ENCODE data around the gene APOA5. TPM values are rescaled to one million over a fixed set of nuclear protein-coding genes. Genes with fewer than 3 reads are reported as not detected.

Gene APOA5
- total RNA-seq, 1 experiment from 2014 or later: 0.11 TPM

GRCh38 chr11:116750070-116750718, 41.5 kb downstream of the APOA5 start:
- WGBS (ENCODE audit: extremely low coverage, insufficient read length, low lambda C conversion rate): no CpG with 5 or more reads among the region's 2 CpGs

More at GRCh38 chr11:116750070-116750718, 41.5 kb downstream of the APOA5 start:
- DNase-seq: no peak
- H3K14ac ChIP-seq (ENCODE audit: insufficient read depth, low read length): no peak overlapping the region
- H2BK15ac ChIP-seq (ENCODE audit: low read depth, low read length): no peak overlapping the region
- no peaks in the 10 kb centered on the region for H3K4me1 Mint-ChIP-seq
- no peaks in the 10 kb centered on the region for H3K4me1 ChIP-seq (ENCODE audit: insufficient read depth, low read length)
- H3K23me2 ChIP-seq (ENCODE audit: insufficient read length, low read depth, low read length, poor library complexity, severe bottlenecking): no peaks in the 10 kb centered on the region
- H3K4me3 Mint-ChIP-seq: no peak overlapping the region
- H2BK20ac ChIP-seq (ENCODE audit: low read depth, low read length, poor library complexity, severe bottlenecking): no peak overlapping the region
- no peak overlapping the region for H4K5ac ChIP-seq (ENCODE audit: insufficient read length, low read depth, low read length)
- no peak overlapping the region for H3T11ph ChIP-seq (ENCODE audit: low read length)
- H2BK120ac ChIP-seq (ENCODE audit: low read depth, low read length, poor library complexity, severe bottlenecking): no peak overlapping the region
- no peaks in the 10 kb centered on the region for H3K79me2 ChIP-seq (ENCODE audit: insufficient read depth, low read length)
- H3K56ac ChIP-seq (ENCODE audit: insufficient read length, low read depth, low read length): no peak overlapping the region
- peaks cover 3% of the 10 kb centered on the region for H3K79me1 ChIP-seq (ENCODE audit: insufficient read depth, low read depth, low read length, poor library complexity, severe bottlenecking)
- no peak overlapping the region for H3K27ac ChIP-seq (ENCODE audit: insufficient read length, low read depth, low read length)
- no peaks in the 10 kb centered on the region for H3K9me3 ChIP-seq (ENCODE audit: control insufficient read depth, low read depth, low read length)
- H2AFZ ChIP-seq (ENCODE audit: low read length): no peak overlapping the region
- H3K4me2 ChIP-seq (ENCODE audit: insufficient read depth, insufficient read length, low read length): no peak overlapping the region
- H3K27ac Mint-ChIP-seq: no peak overlapping the region
- H3K9me3 Mint-ChIP-seq: no peaks in the 10 kb centered on the region
- H4K8ac ChIP-seq (replicated peaks; ENCODE audit: insufficient read length, low read depth, low read length): no peak overlapping the region
- H3K9ac ChIP-seq (ENCODE audit: extremely low read depth, insufficient read length, low read length): no peak overlapping the region
- H2AK5ac ChIP-seq (ENCODE audit: insufficient read length, low read length): no peak overlapping the region
- no peak overlapping the region for H2BK5ac ChIP-seq (ENCODE audit: insufficient read length, low read length)
- H3K27me3 ChIP-seq (ENCODE audit: insufficient read depth, low read length): no peaks in the 10 kb centered on the region
- no peak overlapping the region for H2BK12ac ChIP-seq (ENCODE audit: insufficient read length, low read depth, low read length)
- H3K27me3 Mint-ChIP-seq (ENCODE audit: low read depth): no peaks in the 10 kb centered on the region
- H4K91ac ChIP-seq (ENCODE audit: insufficient read length, low read depth, low read length): no peak overlapping the region
- no peak overlapping the region for H3K23ac ChIP-seq (ENCODE audit: insufficient read length, low read depth, low read length)
- no peak overlapping the region for H3K18ac ChIP-seq (ENCODE audit: insufficient read length, low read depth, low read length)
- no peak overlapping the region for H3K4ac ChIP-seq (ENCODE audit: low read depth, low read length)
- TF ChIP-seq CTCF (conservative IDR thresholded peaks at IDR 0.05): no peak
- no peaks in the 10 kb centered on the region for H4K20me1 ChIP-seq (ENCODE audit: control insufficient read depth, insufficient read depth, insufficient read length)
- H3K36me3 Mint-ChIP-seq (ENCODE audit: insufficient read depth in 1 of 3, low read depth in 3 of 3): peaks cover 12 to 52% (median 36%) of the 10 kb centered on the region in 3 experiments; a peak in 5 of 7 replicates

Data from H9 (cell line).